ENCODE measurements around the gene KCNJ14.

KCNJ14 gene

DNA sequence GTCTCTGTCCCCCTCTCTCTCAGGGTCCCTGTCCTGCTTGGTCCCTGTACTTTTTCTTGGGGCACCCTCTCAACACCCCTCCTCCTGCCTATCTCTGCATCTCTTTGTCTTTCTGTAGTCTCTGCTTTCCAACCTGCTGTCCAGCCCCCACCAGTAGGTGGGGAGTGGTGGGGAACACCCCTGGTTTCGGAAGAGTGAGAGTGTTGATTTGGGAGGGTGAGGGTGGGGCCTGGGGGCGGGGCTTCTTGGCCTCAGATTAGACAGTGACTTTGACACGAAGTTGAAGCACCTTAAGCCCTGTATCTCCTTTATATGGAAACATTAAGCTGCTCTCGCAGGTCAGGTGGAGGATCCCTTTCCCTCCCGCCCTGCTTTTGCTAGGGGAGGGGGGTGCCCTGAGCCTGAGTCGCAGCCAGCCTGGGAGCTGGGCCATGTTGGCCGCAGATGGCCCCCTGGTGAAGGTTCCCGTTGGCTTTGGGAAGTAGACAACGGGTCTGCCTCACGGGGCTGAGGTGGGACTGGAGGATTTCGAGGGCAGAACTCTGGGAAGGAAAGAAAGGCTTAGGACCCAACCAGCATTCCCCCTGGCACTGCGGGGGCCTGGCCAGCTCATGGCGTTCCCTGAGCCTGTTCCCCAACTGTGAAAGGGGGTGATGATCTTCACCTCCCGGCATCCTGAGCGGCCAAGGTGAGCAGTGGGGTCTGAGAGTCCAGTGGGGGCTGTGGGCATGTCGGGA is at the start of gene KCNJ14:
Gene KCNJ14 (plus strand): TSS at position 404 of the 737 bp plus-strand sequence. CDS start 6,151 bp downstream, outside the sequence.
- DNase-seq, result no peak

DNA sequence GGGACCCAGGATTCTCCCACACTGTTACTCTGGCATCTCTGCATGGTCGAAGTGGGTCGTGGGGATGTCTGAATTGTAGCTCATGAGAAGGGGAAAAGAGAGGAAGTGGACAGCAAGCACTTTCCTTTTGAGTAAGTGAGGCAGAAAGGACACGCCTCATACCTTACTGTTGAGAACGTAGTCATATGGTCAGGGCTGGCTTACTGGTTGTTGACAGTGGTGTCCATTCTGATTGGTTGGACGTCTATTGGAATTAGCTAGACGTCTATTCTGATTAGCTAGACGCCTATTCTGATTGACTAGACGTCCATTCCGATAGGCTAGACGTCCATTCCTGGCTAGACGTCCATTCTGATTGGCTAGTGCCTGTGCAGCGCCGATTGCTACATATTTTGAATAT is 49.5 kb upstream of the KCNJ14 start:
- no peak for DNase-seq

DNA sequence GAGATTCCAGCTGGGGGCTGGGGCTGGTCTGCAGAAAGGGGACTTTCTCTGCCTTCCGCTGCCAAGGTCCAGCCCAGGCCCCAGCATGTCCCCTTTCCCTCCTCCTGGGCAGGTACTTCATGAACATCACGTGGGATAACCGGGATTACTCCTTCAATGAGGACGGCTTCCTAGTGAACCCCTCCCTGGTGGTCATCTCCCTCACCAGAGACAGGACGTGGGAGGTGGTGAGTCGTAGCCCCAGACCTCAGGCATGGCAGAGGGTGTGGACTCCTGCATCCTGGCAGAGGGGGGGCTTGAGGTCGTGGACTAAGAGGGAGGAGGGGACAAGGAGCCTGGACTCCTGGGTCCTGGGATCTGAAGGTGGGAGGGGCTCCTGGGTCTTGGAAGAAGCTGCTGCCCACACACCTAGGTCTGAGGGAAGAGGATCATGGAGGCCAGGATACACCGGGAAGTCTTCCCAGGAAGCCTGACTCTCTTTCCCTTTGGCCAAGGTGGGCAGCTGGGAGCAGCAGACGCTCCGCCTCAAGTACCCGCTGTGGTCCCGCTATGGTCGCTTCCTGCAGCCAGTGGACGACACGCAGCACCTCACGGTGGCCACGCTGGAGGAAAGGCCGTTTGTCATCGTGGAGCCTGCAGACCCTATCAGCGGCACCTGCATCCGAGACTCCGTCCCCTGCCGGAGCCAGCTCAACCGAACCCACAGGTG is 41.3 kb upstream of the KCNJ14 start:
- no peak for DNase-seq

DNA sequence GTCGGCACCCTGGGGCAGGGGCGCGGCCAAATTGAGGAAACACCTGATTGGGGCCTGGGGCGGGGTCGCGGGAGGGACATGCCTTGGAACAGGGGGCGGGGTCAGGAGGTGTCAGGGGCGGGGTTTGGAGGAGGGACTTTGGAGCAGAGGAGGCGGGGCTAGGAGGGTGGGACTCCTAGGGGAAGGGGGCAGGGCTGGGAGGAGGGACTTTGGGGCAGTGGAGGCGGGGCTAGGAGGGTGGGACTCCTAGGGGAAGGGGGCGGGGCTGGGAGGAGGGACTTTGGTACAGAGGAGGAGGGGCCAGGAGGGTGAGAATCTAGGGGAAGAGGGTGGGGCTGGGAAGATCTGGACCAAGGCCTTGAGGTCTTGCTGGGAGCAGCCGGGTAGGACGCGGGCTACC is 40.0 kb upstream of the KCNJ14 start:
- no peak for DNase-seq

DNA sequence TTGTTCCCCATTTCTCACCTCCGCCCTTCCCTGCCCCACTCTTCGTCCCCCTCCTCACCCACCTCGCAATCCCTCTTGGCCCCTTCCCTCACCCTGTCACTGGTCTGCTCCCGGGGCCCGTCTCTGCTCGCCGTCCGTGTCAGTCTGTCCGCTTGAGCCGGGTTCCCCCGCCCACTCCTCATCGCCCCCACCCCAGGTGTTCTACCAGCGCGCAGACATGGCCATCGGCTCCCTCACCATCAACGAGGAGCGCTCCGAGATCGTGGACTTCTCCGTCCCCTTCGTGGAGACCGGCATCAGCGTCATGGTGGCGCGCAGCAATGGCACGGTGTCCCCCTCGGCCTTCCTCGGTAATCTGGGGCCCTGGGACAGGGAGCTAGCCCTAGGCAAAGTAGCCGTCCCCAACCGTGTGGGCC is 39.6 kb upstream of the KCNJ14 start:
- no peak for DNase-seq

DNA sequence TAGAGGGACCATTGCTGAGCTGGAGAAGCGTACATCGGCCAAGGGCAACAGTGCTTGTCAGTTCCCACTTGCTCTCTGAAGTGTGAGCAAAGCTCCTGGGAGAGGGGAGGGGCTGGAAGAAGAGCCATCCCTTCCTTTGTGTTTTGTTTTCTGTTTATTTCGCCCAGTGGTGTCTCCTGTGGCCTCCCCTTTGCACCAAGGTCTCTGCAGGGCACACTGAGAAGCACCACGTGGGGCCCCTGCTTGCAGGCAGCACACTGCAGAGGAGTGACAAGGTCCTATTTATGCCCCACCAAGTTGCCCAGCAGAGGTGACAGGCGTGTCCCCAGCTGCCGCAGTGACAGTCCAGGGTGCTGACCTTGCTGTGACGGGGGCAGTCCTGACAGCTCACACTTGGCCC is 38.0 kb upstream of the KCNJ14 start:
- DNase-seq, result no peak

DNA sequence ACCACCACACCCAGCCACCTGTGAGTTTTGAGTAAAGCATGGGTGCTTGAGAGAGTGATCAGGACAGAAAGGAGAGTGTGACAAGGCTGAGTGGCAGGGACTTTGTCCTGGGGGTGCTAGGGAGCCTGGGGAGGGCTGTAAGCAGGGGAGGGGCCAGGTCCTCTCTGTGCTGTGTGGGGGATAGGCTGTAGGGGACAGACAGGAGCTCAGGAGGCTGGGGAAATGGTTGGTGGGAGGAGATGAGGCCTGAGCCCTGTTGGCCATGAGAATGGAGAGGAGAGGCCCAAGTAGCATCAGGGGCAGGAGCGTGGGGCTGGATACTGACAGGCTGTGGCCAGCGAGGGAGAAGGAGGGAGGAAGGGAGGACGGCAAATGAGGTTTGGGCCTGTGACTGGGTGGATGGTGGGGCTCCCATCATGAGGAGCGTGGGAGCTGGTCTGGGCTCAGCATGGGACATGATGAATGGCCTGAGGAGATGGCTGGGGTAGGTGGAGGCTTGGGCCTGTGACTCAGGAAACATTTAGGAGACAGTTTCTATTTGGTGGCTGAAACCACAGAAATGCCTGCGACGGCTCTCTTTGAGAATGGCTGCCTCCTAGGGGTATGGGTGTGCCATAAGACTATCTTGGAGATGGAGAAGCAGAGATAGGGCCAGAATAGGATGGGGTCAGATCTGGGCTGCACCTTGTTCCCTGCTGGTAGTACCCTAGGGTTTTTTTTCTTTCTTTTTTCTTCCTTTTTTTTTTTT is 36.9 kb upstream of the KCNJ14 start:
- DNase-seq, result no peak

DNA sequence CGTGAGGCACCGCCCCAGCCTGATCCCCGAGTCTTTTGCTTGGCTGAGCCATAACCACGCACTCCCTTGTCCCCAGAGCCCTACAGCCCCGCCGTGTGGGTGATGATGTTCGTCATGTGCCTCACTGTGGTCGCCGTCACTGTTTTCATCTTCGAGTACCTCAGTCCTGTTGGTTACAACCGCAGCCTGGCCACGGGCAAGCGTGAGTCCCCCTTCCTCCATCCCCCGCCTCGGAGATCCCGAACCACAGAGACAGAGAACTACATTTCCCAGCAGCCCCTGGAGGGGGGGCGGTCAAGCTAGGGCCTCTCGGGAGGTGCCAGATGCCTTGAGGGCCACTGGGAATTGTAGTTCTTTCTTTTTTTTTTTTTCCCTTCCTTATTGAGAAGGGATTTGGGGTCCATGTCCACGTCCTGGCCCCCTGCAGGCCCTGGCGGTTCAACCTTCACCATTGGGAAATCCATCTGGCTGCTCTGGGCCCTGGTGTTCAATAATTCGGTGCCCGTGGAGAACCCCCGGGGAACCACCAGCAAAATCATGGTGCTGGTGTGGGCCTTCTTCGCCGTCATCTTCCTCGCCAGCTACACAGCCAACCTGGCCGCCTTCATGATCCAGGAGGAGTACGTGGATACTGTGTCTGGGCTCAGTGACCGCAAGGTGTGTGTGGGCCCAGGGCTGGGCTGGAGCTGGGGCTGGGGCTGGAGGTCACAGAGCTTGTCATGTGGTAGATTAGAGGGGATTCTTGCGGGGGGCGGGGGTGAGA is 36.0 kb upstream of the KCNJ14 start:
- no peak for DNase-seq

DNA sequence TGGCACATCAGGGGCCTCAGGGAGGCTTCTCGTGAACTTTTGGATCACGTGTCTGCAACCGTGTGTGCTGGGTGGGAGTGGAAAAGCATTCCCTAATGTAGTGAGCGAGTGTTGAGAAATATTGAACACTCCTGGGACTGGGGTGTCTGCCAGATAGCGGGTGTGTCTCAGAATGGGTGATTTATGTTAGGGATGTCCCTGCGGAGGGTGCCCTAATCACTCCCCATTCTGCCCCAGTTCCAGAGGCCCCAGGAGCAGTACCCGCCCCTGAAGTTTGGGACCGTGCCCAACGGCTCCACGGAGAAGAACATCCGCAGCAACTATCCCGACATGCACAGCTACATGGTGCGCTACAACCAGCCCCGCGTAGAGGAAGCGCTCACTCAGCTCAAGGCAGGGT is 33.8 kb upstream of the KCNJ14 start:
- no peak for DNase-seq

DNA sequence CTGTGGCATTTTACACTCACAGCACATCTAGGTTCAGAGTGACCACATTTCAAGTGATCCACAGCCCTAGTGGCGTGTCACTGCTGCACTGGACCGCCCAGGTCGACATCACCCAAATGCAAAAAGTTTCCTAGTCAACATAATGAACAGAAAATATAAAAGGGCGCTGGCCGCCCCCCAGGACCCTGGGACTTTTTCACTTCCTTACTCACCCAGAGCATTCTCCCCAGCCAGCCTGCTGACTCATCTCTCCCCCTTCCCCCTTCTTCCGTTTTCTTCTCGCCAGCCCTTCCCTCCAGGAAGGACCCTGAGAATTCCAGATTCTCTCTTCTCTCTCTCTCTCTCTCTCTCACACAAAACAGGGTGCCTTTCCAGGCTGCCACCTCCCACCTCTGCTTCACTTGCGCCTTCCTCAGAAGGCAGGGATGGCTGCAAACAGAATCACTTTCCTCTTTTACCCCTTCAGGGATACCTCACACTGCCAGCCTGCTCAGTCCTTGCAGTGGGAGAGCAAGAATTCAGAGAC is 30.6 kb upstream of the KCNJ14 start:
- no peak for DNase-seq

DNA sequence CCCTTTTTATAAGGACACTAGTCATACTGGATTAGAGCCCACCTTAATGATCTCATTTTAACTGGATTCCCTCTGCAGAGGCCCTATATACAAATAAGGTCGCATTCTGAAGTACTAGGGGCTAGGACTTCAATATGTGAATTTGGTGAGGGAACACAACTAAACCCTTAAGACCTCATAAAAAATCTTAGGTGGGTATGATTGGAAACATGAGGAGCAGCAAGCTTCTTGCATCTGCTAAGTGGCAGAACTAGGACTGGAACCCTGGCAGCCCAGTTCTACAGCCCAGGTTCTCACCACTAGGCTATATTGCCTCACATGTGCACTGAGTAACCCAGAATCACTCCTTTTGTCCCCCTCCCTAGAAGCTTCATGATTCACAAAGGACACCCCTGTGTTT is 26.7 kb upstream of the KCNJ14 start:
- DNase-seq, result no peak

DNA sequence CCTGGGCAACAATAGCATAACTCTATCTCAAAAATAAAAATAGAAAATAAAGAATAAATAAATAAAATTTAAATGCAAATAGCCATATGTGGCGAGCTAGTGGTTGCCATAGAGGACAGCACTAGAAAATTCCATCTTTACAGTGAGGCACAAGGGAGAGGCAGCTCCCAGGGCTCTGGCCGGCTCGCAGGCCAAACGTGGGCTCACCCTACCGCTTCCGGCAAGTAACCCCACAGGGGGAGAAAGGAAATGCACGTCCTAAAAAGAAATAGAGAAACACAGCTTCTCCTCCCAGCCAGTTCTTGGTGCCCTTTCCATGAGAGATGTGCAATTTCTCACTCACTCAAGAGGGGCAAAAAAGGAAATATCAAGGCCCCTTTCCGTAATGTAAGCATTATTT is 22.0 kb upstream of the KCNJ14 start:
- DNase-seq, result no peak

DNA sequence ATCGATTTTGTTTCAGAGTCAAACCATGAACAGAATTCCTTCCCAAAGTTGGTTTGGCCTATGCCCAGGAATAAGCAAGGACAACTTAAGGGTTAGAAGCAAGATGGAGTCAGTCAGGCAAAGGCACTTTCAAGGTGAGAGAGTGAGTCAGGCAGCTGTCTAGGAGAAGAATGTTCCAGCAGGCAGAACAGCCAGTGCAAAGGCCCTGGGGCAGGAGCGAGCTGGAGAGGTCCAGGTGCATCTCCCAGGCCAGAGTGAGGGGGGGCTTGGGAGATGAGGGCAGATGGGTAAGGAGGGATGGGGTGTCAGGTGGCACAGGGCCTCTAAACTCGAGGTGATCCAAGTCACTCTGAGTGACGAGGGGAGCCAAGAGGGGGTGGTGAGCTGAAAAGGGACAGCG is 18.8 kb upstream of the KCNJ14 start:
- no peak for DNase-seq

DNA sequence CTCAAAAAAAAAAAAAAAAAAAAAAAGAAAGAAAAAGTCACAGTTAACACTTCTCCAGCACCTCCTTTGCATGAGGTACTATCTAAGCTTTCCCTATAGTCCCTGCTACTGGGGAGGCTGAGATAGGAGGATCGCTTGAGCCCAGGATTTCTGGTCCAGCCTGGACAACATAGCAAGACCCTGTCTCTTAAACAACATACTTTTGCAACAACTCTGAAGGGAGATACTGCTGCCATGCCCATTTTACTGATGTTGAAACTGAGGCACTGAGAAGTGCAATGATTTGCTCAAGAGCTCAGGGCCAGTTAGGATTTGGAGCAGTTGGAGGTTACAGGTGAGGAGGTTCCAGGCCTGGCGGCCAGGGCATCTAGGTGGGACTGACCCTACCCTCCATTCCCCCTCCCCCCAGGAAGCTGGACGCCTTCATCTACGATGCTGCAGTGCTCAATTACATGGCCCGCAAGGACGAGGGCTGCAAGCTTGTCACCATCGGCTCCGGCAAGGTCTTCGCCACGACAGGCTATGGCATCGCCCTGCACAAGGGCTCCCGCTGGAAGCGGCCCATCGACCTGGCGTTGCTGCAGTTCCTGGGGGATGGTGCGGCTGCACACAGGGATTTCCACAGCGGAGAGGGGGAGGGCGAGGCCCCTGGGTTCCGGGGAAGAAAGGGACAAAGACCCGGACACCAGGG is 13.9 kb upstream of the KCNJ14 start:
- no peak for DNase-seq

DNA sequence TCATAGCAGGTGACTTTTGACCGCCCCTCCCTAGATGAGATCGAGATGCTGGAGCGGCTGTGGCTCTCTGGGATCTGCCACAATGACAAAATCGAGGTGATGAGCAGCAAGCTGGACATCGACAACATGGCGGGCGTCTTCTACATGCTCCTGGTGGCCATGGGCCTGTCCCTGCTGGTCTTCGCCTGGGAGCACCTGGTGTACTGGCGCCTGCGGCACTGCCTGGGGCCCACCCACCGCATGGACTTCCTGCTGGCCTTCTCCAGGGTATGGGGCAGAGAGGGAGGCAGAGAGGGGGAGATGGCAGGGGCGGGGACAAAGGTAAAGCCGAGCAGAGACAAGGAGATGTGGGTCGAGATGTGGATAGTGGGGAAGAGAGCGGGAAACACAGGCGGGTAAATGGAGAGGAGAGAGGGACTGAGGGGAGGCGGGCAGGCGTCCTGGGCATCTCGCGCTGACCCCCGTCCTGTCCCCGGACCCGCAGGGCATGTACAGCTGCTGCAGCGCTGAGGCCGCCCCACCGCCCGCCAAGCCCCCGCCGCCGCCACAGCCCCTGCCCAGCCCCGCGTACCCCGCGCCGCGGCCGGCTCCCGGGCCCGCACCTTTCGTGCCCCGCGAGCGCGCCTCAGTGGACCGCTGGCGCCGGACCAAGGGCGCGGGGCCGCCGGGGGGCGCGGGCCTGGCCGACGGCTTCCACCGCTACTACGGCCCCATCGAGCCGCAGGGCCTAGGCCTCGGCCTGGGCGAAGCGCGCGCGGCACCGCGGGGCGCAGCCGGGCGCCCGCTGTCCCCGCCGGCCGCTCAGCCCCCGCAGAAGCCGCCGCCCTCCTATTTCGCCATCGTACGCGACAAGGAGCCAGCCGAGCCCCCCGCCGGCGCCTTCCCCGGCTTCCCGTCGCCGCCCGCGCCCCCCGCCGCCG is 13.0 kb upstream of the KCNJ14 start:
- no peak for DNase-seq

DNA sequence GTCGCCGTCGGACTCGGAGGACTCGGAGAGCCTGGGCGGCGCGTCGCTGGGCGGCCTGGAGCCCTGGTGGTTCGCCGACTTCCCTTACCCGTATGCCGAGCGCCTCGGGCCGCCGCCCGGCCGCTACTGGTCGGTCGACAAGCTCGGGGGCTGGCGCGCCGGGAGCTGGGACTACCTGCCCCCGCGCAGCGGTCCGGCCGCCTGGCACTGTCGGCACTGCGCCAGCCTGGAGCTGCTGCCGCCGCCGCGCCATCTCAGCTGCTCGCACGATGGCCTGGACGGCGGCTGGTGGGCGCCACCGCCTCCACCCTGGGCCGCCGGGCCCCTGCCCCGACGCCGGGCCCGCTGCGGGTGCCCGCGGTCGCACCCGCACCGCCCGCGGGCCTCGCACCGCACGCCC is 12.1 kb upstream of the KCNJ14 start:
- DNase-seq, result no peak

DNA sequence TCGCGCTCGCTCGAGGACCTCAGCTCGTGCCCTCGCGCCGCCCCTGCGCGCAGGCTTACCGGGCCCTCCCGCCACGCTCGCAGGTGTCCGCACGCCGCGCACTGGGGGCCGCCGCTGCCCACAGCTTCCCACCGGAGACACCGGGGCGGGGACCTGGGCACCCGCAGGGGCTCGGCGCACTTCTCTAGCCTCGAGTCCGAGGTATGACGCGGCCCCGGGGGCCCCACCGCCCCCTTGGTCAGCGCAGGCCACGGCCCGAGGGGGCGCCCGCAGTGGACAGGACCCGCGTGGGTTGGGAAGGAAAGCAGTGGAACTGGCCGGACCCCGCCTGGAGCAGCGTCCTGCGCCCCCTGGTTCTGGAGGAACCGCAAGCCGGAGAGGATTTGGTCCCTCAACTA is 11.6 kb upstream of the KCNJ14 start:
- no peak for DNase-seq

DNA sequence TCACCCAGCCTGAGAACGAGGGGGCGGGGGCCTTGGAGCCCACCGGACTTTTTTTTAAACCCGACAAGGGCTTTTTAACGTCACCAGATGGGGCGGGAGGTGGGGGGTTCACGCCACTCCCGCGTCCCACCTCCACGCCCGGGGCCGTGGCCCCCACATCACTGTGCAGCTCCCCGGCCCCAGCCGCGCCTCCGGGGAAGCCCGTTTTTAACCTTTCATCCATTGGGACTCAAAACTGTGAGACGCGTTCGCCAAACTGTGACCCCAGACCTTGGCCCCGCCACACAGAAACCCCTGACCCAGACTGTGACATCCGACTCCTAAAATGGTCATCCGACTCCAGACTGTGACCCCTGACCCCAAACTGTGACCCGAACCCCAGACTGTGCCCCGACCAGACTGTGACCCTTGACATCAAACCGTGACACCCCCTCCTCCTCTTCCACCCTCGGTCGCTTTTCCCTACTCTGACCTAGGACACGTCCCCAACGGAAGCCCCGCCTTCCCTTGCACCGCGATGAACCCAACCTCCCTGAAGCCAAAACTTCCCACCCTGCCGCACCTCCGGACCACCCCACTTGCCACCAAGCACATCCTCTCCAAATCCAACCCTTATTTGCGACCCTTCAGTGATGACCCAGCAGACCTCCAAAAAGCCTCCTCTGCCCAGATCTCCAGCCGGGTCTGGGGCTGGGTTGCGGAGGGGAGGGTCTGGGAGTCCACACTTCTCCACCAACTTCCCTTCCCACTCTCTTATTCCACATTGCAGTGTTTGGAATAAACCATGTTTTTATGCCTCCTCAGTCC is 11.0 kb upstream of the KCNJ14 start:
- DNase-seq, result no peak

DNA sequence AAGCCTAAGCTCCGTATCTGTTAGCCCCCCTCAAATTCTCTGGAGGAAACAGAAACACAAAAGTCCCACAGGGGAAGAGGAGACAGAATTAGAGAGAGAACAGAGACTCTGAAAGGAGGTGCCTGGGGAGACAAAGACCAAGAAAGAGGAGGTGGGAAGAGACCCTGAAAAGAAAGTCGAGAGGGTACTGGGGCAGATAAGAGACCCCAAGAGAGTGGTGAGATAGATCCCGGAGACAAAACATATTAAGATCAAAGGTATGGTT is 10.5 kb upstream of the KCNJ14 start:
- no peak for DNase-seq

DNA sequence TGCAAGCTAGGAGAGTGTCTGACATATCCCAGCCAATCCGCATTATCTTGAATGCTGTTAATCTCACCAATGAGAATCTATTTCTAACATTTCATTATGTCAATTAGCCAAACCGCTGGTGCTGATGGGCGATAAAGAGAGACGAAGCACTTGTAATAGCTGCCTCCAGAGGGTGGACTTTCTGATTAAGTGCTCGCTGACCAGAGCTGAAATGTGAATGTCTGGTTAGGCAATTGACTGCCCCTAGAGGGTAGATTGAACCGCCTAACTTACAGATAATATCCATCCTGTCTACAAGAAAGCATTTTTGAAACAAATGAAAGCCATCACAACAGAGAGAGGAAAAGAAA is 10.1 kb upstream of the KCNJ14 start:
- DNase-seq, result peak; percentile 91
